GM12891 (cell line): ENCODE measurements around the gene HTR4.

Source experiments
- POLR2A ChIP-seq: IDR thresholded peaks from 2 replicates; pipeline ENCODE4 v1.6.1; 2011; ENCODE audit warnings: low read depth, low read length, control low read depth
- POLR2AphosphoS5 ChIP-seq: IDR thresholded peaks from 2 replicates; pipeline ENCODE4 v1.6.1; 2011; ENCODE audit warnings: low read depth, low read length, control low read depth
- SPI1 ChIP-seq: IDR thresholded peaks from 2 replicates; pipeline ENCODE4 v1.6.1; 2011; ENCODE audit warnings: low read depth, low read length, control low read depth
- TAF1 ChIP-seq: IDR thresholded peaks from 2 replicates; pipeline ENCODE4 v1.6.1; 2011; ENCODE audit warnings: low read depth, low read length, control low read depth

DNA sequence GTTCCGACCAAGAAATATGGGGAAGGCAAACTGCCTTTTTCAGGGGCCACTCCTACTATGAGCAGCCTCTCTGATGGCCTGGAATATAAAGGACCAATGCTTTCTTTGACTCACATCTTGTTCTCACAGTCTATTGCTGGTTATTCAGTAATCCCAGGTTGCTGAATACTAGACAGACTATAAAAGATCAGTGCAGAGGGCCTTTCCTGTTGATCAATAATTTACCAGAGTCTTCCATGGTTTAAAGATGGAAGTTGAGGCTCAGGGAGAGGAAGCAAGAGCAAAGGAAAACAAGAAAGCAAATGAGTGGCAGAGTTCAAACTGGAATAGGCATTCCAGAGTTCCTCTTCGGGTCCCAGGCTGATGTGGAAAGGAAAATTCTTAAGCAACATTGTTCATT, 207.7 kb downstream of the HTR4 start:
- no peak for TF ChIP-seq POLR2A
- no peak for TF ChIP-seq TAF1
- TF ChIP-seq POLR2AphosphoS5: no peak
- TF ChIP-seq SPI1: no peak
